Activated T-cell treated with anti-CD3 and anti-CD28 coated beads, Interleukin-2, amount 50 U/mL, for 4 hours (primary cell): ENCODE data around the gene CLIP2. TPM values are rescaled to one million over a fixed set of nuclear protein-coding genes. Genes with fewer than 3 reads are reported as not detected.
"Not testable (repeated sequence)": the region's sequence is repeated elsewhere in the genome, so short reads cannot be mapped to it uniquely, and the experiment has no call there.

Source experiments
- ATAC-seq, 2 donors: fragments of 200-7000 bp; cut with Tn5 transposase; one replicate each; pipeline ENCODE4 v1.10.0; 2021
- DNase-seq: peaks from one replicate; pipeline ENCODE4 v3.0.0-alpha.2; 2020
- H3K27me3 Mint-ChIP-seq: one replicate; pipeline ENCODE4 v1.8.0; 2021; ENCODE audit warnings: low read depth, mixed read lengths
- H3K36me3 Mint-ChIP-seq: one replicate; pipeline ENCODE4 v1.8.0; 2022; ENCODE audit warnings: mixed read lengths; ENCODE audit not compliant: insufficient read depth
- H3K4me1 Mint-ChIP-seq: one replicate; pipeline ENCODE4 v1.8.0; 2021; ENCODE audit warnings: low read depth, mixed read lengths
- H3K4me3 Mint-ChIP-seq: one replicate; pipeline ENCODE4 v1.8.0; 2021; ENCODE audit warnings: mild to moderate bottlenecking, moderate library complexity, mixed read lengths
- H3K9me3 Mint-ChIP-seq: one replicate; pipeline ENCODE4 v1.8.0; 2021; ENCODE audit warnings: mixed read lengths
- total RNA-seq, 3 donors: library from RNA; stranded (reverse); gene quantifications; one replicate each; pipeline ENCODE4 v1.2.1, GENCODE V29; 2021

Gene CLIP2
- total RNA-seq, 3 donors from 2014 or later = 1.2 to 2.5 (median 1.4) TPM

DNA sequence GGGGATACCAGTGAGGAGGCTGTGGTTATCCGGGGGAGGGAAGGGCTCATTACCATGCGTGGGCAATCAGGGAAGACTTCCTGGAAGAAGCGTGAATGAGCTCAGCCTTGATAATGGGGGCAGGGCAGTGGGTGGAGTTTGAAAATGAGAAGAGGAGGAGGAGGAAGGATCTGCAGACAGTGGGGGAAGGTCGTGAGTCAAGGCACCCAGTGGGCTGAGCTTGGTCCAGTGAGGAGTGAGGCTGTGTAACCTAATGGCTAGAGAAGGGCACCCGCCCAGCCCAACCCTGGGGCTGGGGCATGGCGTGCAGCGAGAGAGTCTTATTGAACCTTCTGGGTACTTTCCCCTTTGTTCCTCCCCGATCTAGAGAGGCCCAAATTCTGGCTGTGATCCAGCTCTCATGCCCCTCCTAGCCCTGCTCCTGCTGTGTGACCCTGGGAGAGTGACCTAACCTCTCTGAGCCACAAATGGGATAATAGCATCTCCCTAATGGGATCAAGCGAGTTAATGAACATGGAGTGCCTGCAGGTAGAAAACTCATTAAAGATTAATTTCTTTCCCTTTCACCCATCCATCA, 31.5 kb downstream of the CLIP2 start:
- no peak for DNase-seq
- Mint-ChIP-seq H3K36me3 (no peaks in the 10 kb centered on the region), H3K4me3 (no peak overlapping the region), H3K27me3 (no peaks in the 10 kb centered on the region), H3K9me3 (no peaks in the 10 kb centered on the region), H3K4me1 (no peaks in the 10 kb centered on the region)
- ATAC-seq = no peak

DNA sequence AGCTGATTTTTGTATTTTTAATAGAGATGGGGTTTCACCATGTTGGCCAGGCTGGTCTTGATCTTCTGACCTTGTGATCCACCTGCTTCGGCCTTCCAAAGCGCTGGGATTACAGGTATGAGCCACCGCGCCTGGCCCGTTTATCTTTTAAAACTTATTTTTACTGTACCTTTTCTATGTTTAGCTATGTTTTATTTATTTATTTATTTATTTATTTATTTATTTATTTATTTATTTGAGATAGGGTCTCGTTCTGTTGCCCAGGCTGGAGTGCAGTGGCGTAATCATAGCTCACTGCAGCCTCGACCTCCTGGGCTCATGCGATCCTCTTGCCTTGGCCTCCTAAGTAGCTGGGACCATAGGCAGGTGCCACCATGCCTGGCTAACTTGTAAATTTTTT, 33.7 kb downstream of the CLIP2 start:
- H3K9me3 Mint-ChIP-seq, H3K27me3 Mint-ChIP-seq, DNase-seq, H3K4me3 Mint-ChIP-seq, H3K4me1 Mint-ChIP-seq, ATAC-seq, H3K36me3 Mint-ChIP-seq: not testable (repeated sequence)

DNA sequence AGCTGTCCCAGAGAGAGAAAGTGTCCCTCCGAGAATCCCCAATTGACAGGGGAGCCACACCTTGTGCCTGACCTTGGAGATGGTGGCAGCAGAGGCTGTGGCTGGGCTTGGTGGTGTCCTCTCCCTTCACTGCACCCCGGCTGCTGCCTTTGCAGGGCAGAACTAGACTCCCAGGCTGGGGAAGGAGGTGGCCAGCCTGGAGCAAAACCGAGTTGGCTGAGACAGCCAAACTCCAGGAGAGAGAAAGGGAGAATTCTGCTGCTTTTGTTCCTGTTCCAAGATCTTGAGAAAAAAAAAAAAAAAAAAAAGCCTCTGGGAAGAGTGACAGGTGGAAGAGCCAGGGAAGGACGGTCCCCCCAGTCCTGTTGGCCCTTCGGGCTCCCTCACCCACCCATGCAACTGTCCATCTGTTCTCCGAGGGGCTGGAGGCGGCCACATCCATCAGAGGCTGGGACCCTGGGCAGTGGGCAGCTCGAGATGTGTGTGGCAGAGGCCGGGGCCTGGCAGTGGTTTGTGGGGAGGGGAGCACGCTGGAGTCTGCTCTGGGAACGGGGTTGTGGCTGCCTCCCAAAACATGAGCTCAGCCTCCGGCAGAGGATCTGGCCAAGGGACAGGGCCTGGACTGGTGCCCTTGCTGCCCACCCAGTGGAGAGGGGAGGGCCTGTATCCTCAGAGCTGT, 35.5 kb downstream of the CLIP2 start:
- Mint-ChIP-seq H3K36me3 (no peaks in the 10 kb centered on the region), H3K4me1 (no peaks in the 10 kb centered on the region), H3K27me3 (no peaks in the 10 kb centered on the region), H3K4me3 (no peak overlapping the region), H3K9me3 (no peaks in the 10 kb centered on the region)
- DNase-seq (no peak), ATAC-seq (no peak)

DNA sequence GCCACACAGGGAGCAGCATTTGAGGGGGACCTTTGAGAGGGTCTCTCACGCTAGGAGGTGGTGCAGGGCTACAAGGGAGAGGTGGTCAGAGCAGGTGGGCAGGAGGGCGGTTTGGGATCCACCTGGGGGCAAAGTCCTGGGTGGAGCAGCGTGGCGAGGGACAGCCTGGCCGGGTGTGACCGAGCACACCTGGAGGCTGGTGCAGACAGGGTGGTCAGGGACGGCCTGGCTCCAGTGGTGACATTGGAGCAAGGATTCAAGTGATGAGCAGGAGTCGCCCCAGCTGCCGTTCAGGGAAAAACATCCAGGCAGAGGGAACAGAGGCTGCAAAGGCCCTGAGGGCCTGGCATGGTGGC, 36.0 kb downstream of the CLIP2 start:
- DNase-seq (no peak), ATAC-seq (no peak)
- no peak overlapping the region for H3K4me3 Mint-ChIP-seq
- H3K27me3 Mint-ChIP-seq = no peaks in the 10 kb centered on the region
- H3K4me1 Mint-ChIP-seq = no peaks in the 10 kb centered on the region
- H3K9me3 Mint-ChIP-seq = no peaks in the 10 kb centered on the region
- H3K36me3 Mint-ChIP-seq = no peaks in the 10 kb centered on the region

DNA sequence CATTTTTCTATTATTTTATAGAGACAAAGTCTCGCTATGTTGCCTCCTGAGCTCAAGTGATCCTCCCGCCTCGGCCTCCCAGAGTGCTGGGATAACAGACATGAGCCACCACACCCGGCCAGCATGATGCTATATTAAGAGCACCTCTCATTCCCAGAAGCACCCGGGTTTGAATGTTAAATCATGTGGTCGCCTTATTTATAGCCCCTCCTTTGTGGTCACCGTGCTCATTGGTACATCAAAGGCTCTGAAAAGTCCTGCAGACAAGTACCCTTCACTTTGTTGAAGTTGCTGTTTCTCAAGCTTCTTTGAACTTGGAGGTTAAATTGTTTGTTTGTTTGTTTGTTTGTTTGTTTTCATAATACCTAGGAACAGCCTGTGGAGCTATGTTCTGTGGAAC, 40.0 kb downstream of the CLIP2 start:
- no peak overlapping the region for H3K4me3 Mint-ChIP-seq
- H3K4me1 Mint-ChIP-seq = no peaks in the 10 kb centered on the region
- no peaks in the 10 kb centered on the region for H3K27me3 Mint-ChIP-seq
- no peaks in the 10 kb centered on the region for H3K9me3 Mint-ChIP-seq
- no peak for DNase-seq
- peaks cover 1% of the 10 kb centered on the region for H3K36me3 Mint-ChIP-seq
- no peak for ATAC-seq

DNA sequence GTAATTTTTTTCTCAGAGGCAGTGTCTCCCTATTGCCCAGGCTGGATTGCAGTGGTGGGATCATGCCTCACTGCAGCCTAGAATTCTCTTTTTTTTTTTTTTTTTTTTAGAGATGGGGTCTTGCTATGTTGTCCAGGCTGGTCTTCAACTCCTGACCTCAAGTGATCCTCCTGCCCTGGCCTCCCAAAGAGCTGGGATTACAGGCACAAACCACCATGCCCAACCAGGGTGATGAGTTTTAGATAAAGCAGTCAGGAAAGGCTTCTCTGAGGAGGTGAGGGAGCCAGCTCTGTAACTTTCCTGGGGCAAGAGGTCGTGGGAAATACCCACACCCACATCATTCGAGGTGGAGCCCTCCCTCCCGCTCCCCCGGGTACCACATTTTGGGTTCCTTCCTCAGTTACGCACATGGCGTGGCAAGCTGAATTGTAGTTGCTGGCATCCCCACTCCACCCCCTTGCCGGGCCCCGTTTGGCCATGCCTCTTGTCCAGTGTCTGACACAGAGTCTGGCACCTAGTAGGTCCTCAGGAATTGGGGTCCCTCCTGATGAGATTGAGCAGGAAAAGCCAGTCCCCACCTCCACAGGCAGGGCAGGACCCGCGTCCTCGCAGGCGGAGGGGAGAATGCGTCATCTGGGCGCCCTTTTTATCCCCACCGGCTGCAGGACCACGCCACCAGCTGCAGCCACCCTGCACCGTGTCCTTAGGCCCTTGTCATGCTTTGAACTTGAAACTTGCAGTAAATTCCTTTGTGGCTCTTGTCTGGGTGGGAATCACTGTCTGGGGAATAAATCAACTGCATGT, 43.4 kb downstream of the CLIP2 start:
- no peaks in the 10 kb centered on the region for H3K9me3 Mint-ChIP-seq
- DNase-seq (no peak), ATAC-seq (no peak)
- peaks cover 1% of the 10 kb centered on the region for H3K36me3 Mint-ChIP-seq
- no peaks in the 10 kb centered on the region for H3K27me3 Mint-ChIP-seq
- no peaks in the 10 kb centered on the region for H3K4me1 Mint-ChIP-seq
- H3K4me3 Mint-ChIP-seq = no peak overlapping the region

DNA sequence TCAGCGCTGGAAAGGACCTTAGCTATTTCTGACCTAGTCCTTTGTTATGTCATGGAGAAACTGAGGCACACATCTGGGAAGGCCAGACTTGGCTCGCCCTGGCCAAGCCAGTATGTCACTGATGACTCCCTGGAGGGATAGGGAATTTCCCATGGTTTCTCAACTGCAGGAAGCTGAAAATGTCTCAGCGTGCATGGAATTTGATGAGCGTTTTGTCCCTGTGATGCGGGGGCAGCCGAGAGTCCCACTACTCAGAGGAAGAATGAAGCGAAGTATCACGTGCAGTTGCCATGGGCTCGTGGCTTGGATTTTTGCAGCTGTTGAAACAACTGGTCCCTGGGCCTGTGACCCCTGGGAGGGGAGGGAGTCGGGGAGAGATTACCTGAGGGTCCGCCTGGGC, 44.8 kb downstream of the CLIP2 start:
- Mint-ChIP-seq H3K9me3 (no peaks in the 10 kb centered on the region), H3K4me1 (no peaks in the 10 kb centered on the region), H3K27me3 (no peaks in the 10 kb centered on the region), H3K36me3 (peaks cover 1% of the 10 kb centered on the region), H3K4me3 (no peak overlapping the region)
- no peak for ATAC-seq
- no peak for DNase-seq

DNA sequence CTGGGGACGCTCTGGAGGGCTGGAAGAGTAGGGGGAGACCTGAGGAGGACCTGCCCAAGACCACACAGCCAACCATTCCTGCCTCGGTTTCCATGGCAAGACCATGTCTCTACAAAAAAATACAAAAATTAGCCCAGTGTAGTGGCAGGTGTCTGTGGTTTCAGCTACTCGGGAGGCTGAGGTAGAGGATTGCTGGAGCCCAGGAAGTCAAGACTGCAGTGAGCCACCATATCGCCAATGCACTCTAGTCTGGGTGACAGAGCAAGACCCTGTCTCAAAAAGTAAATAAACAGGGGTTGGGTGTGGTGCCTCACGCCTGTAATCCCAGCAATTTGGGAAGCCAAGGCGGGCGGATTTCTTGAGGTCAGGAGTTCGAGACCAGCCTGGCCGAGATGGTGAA, 48.7 kb downstream of the CLIP2 start:
- H3K27me3 Mint-ChIP-seq = no peaks in the 10 kb centered on the region
- H3K36me3 Mint-ChIP-seq = no peaks in the 10 kb centered on the region
- no peak overlapping the region for H3K4me3 Mint-ChIP-seq

DNA sequence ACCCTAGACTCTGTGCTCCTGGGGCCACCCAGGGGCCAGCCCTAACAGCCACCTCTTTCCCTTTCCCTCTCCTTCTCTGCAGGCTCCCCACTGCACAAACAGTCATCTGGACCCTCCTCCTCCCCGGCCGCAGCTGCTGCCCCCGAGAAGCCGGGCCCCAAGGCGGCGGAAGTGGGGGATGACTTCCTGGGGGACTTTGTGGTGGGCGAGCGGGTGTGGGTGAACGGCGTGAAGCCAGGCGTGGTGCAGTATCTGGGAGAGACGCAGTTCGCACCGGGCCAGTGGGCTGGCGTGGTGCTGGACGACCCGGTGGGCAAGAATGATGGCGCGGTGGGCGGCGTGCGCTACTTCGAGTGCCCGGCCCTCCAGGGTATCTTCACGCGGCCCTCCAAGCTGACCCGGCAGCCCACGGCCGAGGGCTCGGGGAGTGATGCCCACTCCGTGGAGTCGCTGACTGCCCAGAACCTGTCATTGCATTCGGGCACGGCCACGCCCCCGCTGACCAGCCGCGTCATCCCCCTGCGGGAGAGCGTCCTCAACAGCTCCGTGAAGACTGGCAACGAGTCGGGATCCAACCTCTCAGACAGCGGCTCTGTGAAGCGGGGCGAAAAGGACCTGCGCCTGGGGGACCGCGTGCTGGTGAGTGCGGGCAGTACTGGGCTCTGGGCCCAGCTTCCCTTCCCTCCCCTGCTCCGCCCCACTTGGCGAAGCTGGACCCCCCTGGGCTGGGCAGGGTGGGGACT, 49.3 kb downstream of the CLIP2 start:
- H3K9me3 Mint-ChIP-seq = no peaks in the 10 kb centered on the region
- no peak overlapping the region for H3K4me3 Mint-ChIP-seq
- H3K4me1 Mint-ChIP-seq = no peaks in the 10 kb centered on the region
- DNase-seq (no peak), ATAC-seq (no peak)
- H3K27me3 Mint-ChIP-seq = no peaks in the 10 kb centered on the region
- H3K36me3 Mint-ChIP-seq = peaks cover 2% of the 10 kb centered on the region

More for the DNA sequence above, 48.7 kb downstream of the CLIP2 start:
- Mint-ChIP-seq H3K4me1 (no peaks in the 10 kb centered on the region), H3K9me3 (no peaks in the 10 kb centered on the region)
- no peak for ATAC-seq
- DNase-seq = no peak

DNA sequence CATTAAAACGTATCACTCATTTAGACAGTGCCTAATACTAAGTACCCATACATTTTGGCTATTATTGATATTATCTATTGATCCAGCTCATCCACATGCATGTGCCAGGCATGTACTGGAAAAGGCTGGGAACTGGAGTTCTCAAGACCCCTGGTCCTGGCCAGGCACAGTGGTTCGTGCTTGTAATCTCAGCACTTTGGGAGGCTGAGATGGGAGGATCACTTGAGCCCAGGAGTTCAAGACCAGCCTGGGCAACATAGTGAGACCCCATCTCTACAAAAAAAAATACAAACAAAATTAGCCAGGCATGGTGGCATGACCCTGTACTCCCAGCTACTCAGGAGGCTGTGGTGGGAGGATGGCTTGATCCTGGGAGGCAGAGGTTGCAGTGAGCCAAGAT, 50.4 kb downstream of the CLIP2 start:
- ATAC-seq, H3K36me3 Mint-ChIP-seq, H3K4me3 Mint-ChIP-seq, H3K27me3 Mint-ChIP-seq, DNase-seq, H3K9me3 Mint-ChIP-seq, H3K4me1 Mint-ChIP-seq: not testable (repeated sequence)

DNA sequence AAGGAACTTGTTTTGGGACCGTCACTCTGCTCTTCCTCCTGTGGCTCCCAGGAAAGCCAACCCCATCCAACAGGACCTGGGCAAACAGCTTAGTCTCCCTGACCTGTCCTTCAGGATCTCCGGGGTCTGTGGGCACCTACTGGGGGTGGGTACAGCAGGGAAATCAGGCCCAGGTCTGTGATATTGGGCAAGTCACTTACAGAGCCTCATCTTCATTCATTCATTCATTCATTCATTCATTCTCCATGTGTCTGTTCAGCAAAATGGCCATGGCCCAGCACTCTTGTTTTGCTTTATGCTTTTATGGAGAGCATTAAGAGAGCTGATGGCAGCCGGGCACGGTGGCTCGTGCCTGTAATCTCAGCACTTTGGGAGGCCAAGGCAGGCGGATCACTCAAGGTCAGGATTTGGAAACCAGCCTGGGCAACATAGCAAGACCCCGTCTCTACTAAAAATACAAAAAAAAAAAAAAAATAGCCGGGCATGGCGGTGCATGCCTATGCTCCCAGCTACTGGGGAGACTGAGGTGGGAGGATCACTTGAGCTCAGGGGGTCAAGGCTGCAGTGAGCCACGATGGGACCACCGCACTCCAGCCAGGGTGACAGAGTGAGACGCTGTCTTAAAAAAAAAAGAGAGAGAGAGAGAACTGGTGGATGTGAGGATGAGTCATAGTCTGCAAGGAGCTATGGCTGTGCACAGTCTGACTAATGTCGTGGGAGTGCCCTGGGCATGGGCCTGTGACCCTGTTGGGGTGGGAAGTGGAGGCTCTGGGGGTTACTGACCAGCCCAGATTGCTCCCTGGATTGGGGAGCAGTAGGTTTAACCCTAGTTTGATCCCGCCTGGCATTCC, 54.3 kb downstream of the CLIP2 start:
- DNase-seq (no peak), ATAC-seq (peak; percentile 52 to 53)
- no peaks in the 10 kb centered on the region for H3K9me3 Mint-ChIP-seq
- peaks cover 2% of the 10 kb centered on the region for H3K36me3 Mint-ChIP-seq
- no peaks in the 10 kb centered on the region for H3K4me1 Mint-ChIP-seq
- no peaks in the 10 kb centered on the region for H3K27me3 Mint-ChIP-seq
- no peak overlapping the region for H3K4me3 Mint-ChIP-seq

DNA sequence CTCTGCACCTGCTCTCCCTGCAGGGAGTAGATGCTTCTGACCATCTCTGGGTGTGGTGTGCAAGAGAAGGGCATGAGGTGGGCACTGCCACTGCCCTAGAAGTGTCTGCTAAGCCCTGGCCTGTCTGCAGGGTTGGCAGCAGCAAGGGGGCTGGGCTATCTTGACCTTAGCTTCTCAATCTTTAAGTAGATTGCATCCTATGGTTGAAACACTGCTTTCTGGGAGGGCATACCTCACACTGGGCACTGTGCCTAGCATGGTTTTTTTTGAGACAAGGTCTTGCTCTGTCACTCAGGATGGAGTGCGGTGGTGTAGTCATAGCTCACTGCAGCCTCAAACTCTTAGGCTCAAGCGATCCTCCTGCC, 54.9 kb downstream of the CLIP2 start:
- peaks cover 2% of the 10 kb centered on the region for H3K36me3 Mint-ChIP-seq
- no peak overlapping the region for H3K4me3 Mint-ChIP-seq
- no peak for ATAC-seq
- no peaks in the 10 kb centered on the region for H3K27me3 Mint-ChIP-seq
- no peaks in the 10 kb centered on the region for H3K9me3 Mint-ChIP-seq
- H3K4me1 Mint-ChIP-seq = no peaks in the 10 kb centered on the region
- DNase-seq = no peak

DNA sequence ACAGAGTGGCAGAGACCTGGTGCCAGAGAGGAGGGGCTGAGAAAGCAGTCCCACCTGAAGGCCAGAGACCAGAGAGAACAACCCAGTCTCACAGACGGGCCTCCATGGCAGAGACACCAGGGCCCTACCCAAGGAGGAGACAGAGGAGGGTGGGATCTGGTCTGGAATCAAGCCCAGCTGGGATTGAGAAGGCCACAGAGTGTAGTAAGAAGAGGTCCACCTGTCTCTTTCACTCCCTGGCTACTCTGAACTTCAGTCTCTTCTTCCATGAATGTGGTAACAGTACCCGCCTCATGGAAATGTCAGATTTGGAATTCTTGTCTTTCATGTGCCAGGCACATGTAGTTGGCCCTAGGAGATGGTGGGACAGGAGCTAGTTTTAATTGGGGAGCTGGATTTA, 55.6 kb downstream of the CLIP2 start:
- Mint-ChIP-seq H3K4me3 (no peak overlapping the region), H3K27me3 (no peaks in the 10 kb centered on the region), H3K36me3 (peaks cover 2% of the 10 kb centered on the region), H3K4me1 (no peaks in the 10 kb centered on the region), H3K9me3 (no peaks in the 10 kb centered on the region)
- DNase-seq (no peak), ATAC-seq (no peak)

DNA sequence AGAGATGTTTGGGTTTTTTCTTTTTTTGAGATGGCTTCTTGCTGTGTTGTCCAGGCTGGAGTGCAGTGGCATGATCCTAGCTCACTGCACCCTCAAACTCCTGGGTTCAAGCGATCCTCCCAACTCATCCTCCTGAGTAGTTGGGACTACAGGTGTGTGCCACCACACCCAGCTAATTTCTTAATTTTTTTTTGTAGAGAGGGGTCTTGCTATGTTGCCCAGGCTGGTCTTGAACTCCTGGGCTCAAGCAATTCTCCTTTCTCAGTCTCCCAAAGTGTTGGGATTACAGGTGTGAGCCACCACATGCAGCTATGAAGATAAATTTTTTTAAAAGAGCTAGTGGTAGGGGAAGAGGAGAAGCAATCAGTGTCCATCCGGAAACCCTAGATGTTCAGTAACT, 56.8 kb downstream of the CLIP2 start:
- Mint-ChIP-seq H3K4me3 (no peak overlapping the region), H3K9me3 (no peaks in the 10 kb centered on the region), H3K4me1 (no peaks in the 10 kb centered on the region), H3K36me3 (peaks cover 2% of the 10 kb centered on the region), H3K27me3 (no peaks in the 10 kb centered on the region)
- ATAC-seq (no peak), DNase-seq (no peak)
